Nephron progenitor cell (in vitro differentiated cells): ENCODE measurements around the gene WAS.

ENCODE experiments used
- DNase-seq: peaks from one replicate; pipeline ENCODE4 v3.0.0; 2021
- H3K27ac Mint-ChIP-seq: 2 replicates; pipeline ENCODE4 v1.8.0; 2021; ENCODE audit warnings: mild to moderate bottlenecking, moderate library complexity, mixed read lengths
- H3K27me3 Mint-ChIP-seq: 2 replicates; pipeline ENCODE4 v1.8.0; 2021; ENCODE audit warnings: mild to moderate bottlenecking, low read depth, mixed read lengths; ENCODE audit not compliant: poor library complexity
- H3K36me3 Mint-ChIP-seq: 2 replicates; pipeline ENCODE4 v1.8.0; 2021; ENCODE audit warnings: low read depth, mixed read lengths
- H3K4me1 Mint-ChIP-seq: 2 replicates; pipeline ENCODE4 v1.8.0; 2021; ENCODE audit warnings: mixed read lengths
- H3K4me3 Mint-ChIP-seq: 2 replicates; pipeline ENCODE4 v1.8.0; 2021; ENCODE audit warnings: mild to moderate bottlenecking, moderate library complexity, mixed read lengths
- H3K9me3 Mint-ChIP-seq: 2 replicates; pipeline ENCODE4 v1.8.0; 2021; ENCODE audit warnings: mild to moderate bottlenecking, moderate library complexity, mixed read lengths
- TF ChIP-seq, protein P1 (sequence below): fragments of 200-600 bp; sonication (generic); IDR thresholded peaks from 2 replicates; pipeline ENCODE4 v1.5.0; 2021; ENCODE audit warnings: antibody characterized with exemption

The WAS gene

DNA sequence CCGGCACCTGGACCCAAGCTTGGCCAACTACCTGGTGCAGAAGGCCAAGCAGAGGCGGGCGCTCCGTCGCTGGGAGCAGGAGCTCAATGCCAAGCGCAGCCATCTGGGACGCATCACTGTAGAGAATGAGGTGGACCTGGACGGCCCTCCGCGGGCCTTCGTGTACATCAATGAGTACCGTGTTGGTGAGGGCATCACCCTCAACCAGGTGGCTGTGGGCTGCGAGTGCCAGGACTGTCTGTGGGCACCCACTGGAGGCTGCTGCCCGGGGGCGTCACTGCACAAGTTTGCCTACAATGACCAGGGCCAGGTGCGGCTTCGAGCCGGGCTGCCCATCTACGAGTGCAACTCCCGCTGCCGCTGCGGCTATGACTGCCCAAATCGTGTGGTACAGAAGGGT lies 16.6 kb downstream of the WAS start:
- Mint-ChIP-seq H3K4me3 (no peak overlapping the region), H3K27me3 (peaks cover 6% of the 10 kb centered on the region), H3K27ac (no peak overlapping the region), H3K4me1 (peaks cover 22% of the 10 kb centered on the region), H3K9me3 (peaks cover 63% of the 10 kb centered on the region), H3K36me3 (peaks cover 7% of the 10 kb centered on the region)
- DNase-seq, result no peak
- TF ChIP-seq, protein P1, sequence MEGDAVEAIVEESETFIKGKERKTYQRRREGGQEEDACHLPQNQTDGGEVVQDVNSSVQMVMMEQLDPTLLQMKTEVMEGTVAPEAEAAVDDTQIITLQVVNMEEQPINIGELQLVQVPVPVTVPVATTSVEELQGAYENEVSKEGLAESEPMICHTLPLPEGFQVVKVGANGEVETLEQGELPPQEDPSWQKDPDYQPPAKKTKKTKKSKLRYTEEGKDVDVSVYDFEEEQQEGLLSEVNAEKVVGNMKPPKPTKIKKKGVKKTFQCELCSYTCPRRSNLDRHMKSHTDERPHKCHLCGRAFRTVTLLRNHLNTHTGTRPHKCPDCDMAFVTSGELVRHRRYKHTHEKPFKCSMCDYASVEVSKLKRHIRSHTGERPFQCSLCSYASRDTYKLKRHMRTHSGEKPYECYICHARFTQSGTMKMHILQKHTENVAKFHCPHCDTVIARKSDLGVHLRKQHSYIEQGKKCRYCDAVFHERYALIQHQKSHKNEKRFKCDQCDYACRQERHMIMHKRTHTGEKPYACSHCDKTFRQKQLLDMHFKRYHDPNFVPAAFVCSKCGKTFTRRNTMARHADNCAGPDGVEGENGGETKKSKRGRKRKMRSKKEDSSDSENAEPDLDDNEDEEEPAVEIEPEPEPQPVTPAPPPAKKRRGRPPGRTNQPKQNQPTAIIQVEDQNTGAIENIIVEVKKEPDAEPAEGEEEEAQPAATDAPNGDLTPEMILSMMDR, result no peak

DNA sequence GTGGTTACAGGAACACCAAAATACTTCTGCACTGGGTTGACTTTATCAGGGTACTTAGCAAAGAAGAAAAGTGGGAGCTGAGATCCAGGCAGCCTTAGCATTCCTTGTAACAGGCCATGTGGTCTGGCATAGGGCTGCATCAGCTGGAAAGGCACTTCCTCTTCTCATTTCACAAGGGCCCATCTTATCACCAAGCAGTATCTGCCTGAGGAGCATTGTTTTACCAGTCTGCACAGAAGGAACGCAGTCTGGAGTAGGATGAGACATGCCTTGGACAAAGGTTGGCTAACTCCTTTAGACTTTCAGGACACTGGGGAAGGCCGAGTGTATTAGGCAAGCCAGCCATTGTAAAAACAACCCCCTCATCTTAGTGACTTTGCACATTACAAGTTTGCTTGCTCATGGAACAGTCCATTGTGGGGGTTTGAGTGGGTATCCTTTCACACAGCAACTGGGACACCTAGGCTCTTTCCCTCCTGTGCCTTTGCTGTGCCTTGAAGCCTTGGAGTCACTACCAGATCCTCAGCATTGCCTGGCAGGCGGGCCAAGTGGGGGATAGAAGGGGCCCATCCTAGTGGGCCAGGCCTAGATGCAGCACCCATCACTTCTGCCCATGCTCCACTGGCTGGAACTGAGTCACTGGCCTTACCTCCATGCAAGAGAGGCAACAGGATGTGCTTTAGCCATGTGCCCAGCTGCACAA lies 17.5 kb downstream of the WAS start:
- H3K27ac Mint-ChIP-seq, result no peak overlapping the region
- TF ChIP-seq, protein P1, result no peak
- peaks cover 7% of the 10 kb centered on the region for H3K36me3 Mint-ChIP-seq
- DNase-seq, result no peak
- peaks cover 13% of the 10 kb centered on the region for H3K4me1 Mint-ChIP-seq
- H3K9me3 Mint-ChIP-seq, result peaks cover 59% of the 10 kb centered on the region
- H3K27me3 Mint-ChIP-seq, result peaks cover 3% of the 10 kb centered on the region
- no peak overlapping the region for H3K4me3 Mint-ChIP-seq

DNA sequence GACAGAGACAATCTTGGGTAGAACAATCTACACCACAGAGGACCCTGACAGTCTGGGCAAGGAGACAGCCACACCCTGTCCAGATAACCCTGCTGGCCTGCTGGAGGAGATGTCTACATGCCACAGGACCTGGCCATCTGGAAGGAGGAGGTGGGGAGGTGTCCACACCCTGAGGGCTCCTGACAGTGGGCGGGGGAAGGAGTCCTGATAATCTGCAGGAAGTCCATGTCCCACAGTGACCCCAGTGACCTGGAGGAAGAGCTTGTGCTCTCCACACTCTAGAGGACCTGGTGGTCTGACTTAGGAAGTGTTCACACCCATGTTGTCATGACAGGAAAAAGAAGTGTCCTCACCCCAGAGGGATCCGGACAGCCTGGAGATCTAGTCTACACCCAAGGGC lies 18.4 kb downstream of the WAS start:
- Mint-ChIP-seq H3K27ac (no peak overlapping the region), H3K9me3 (peaks cover 67% of the 10 kb centered on the region), H3K27me3 (peaks cover 3% of the 10 kb centered on the region), H3K36me3 (peaks cover 7% of the 10 kb centered on the region), H3K4me3 (no peak overlapping the region), H3K4me1 (peaks cover 10% of the 10 kb centered on the region)
- TF ChIP-seq, protein P1, result no peak
- DNase-seq, result no peak

DNA sequence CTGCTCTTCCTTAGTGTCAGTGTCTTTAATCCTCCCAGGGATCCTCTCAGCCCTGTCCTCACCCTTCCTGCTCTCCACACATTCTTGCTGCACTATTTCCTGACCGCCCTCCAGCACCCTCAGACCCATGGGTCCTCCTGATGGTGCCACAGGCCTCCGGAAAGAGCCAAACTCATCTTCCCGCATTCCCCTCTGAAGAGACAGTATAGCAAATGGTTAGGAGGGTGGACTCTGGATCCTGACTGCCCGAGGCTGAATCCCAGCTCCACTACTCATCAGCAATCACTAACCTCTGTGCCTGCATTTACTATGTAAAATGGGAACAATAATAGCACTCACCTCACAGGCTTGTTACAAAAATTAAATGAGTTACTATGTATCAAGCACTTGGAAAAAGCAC lies 19.1 kb downstream of the WAS start:
- peak overlapping the region; percentile 74 for H3K27ac Mint-ChIP-seq
- peaks cover 3% of the 10 kb centered on the region for H3K27me3 Mint-ChIP-seq
- peaks cover 64% of the 10 kb centered on the region for H3K9me3 Mint-ChIP-seq
- peaks cover 7% of the 10 kb centered on the region for H3K36me3 Mint-ChIP-seq
- peaks cover 3% of the 10 kb centered on the region for H3K4me1 Mint-ChIP-seq
- no peak overlapping the region for H3K4me3 Mint-ChIP-seq
- DNase-seq, result no peak
- TF ChIP-seq, protein P1, result no peak

DNA sequence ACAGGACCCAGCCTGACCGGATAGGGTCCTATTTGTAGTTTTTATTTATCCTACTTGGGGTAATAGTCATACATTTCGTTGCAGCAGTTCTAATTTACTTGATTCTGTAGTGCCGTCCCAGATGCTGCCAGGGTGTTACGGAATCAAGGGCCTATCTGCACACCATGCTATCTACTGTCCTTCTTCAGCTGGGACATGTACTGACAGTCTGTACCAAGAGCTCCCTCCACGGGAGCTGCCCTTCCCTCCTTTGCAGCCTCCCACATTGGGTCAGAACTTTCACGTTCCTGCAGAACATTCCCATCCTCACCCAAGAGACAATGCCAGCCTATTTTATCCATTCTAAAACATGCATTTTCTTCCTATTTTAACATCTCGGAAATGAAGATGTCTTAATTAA lies 19.6 kb downstream of the WAS start:
- H3K4me3 Mint-ChIP-seq, result no peak overlapping the region

More for the DNA sequence above, 19.6 kb downstream of the WAS start:
- Mint-ChIP-seq H3K9me3 (peaks cover 64% of the 10 kb centered on the region), H3K36me3 (peaks cover 7% of the 10 kb centered on the region), H3K4me1 (no peaks in the 10 kb centered on the region), H3K27me3 (peaks cover 3% of the 10 kb centered on the region), H3K27ac (no peak overlapping the region)
- TF ChIP-seq, protein P1, result no peak
- DNase-seq, result no peak
